ENCODE measurements around the gene UNC79. TPM values are rescaled to one million over a fixed set of nuclear protein-coding genes. Genes with fewer than 3 reads are reported as not detected.
"Not testable (repeated sequence)": the region's sequence is repeated elsewhere in the genome, so short reads cannot be mapped to it uniquely, and the experiment has no call there.

UNC79 gene
- total RNA-seq, 1 donor from 2014 or later: 2.2 TPM

DNA sequence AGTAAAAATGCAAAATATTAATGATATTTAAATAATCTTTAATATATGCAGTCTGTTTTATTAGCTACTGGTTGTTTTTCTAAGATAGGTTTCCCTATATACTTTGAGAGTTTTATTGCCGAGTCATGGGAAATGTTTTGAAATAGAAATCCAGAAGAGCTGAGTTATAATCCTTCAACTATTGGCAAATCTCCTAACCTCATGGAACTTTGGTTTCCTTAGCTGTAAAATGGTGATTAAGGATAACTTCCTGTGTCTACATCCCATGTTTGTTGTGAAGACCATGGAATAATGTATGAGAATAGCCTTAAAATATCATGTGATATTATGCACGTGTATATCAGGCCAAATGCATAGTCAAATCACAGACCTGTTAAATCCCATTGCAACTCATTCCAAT, 51.0 kb downstream of the UNC79 start:
- H3K27ac Mint-ChIP-seq: no peak overlapping the region

DNA sequence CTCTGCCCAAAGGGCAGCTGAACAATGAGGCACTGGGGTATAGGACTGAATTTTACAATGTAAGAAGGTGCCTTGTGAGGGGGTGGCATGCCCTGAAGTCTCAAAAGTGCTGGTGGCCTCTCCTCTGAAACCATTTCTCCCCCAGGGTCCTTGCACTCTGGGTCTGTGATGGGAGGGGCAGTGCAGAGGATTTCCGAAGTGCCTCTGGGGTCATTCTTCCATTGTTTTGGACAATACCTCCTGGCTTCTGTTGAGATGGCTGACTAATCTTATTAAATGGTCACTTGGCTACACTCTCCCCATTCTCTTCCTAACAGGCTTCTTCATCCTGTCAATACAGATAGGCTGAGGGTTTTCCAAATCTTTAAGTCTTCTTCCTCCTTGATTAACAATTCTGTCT, 59.3 kb downstream of the UNC79 start:
- H3K9me3 Mint-ChIP-seq: no peaks in the 10 kb centered on the region
- no peak overlapping the region for H3K4me3 Mint-ChIP-seq
- TF ChIP-seq, protein P1, sequence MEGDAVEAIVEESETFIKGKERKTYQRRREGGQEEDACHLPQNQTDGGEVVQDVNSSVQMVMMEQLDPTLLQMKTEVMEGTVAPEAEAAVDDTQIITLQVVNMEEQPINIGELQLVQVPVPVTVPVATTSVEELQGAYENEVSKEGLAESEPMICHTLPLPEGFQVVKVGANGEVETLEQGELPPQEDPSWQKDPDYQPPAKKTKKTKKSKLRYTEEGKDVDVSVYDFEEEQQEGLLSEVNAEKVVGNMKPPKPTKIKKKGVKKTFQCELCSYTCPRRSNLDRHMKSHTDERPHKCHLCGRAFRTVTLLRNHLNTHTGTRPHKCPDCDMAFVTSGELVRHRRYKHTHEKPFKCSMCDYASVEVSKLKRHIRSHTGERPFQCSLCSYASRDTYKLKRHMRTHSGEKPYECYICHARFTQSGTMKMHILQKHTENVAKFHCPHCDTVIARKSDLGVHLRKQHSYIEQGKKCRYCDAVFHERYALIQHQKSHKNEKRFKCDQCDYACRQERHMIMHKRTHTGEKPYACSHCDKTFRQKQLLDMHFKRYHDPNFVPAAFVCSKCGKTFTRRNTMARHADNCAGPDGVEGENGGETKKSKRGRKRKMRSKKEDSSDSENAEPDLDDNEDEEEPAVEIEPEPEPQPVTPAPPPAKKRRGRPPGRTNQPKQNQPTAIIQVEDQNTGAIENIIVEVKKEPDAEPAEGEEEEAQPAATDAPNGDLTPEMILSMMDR (IDR thresholded peaks at IDR 0.05): no peak
- TF ChIP-seq EZH2phosphoT487 (IDR thresholded peaks at IDR 0.05) (peak; percentile 64), EZH2 (IDR thresholded peaks at IDR 0.05) (no peak)
- H3K27ac Mint-ChIP-seq: no peak overlapping the region
- Histone ChIP-seq H3K9ac (no peak overlapping the region), H3K9me3 (ENCODE audit: low read depth) (no peaks in the 10 kb centered on the region), H3K4me3 (no peak overlapping the region), H3F3A (ENCODE audit: low read depth) (no peaks in the 10 kb centered on the region), H2AFZ (replicated peaks) (no peak overlapping the region), H3K4me2 (no peak overlapping the region), H3K4me1 (peaks cover 5% of the 10 kb centered on the region), H4K20me1 (ENCODE audit: low read depth) (no peaks in the 10 kb centered on the region), H3K27ac (no peak overlapping the region), H3K36me3 (no peaks in the 10 kb centered on the region), H3K79me2 (ENCODE audit: low read depth) (no peaks in the 10 kb centered on the region), H3K27me3 (peaks cover 15% of the 10 kb centered on the region)
- H3K4me1 Mint-ChIP-seq: peaks cover 11% of the 10 kb centered on the region
- no peaks in the 10 kb centered on the region for H3K36me3 Mint-ChIP-seq
- peaks cover 2% of the 10 kb centered on the region for H3K27me3 Mint-ChIP-seq (ENCODE audit: insufficient read depth, low read depth)
- peak; percentile 76 for DNase-seq (ENCODE audit: low spot score)

More for the DNA sequence above, 51.0 kb downstream of the UNC79 start:
- no peaks in the 10 kb centered on the region for H3K9me3 ChIP-seq (ENCODE audit: low read depth)
- H3K27ac ChIP-seq: no peak overlapping the region
- no peak for DNase-seq (ENCODE audit: low spot score)
- no peaks in the 10 kb centered on the region for H4K20me1 ChIP-seq (ENCODE audit: low read depth)
- H3K4me2 ChIP-seq: no peak overlapping the region
- Mint-ChIP-seq H3K4me3 (no peak overlapping the region), H3K36me3 (no peaks in the 10 kb centered on the region), H3K4me1 (no peaks in the 10 kb centered on the region), H3K27me3 (ENCODE audit: insufficient read depth, low read depth) (no peaks in the 10 kb centered on the region), H3K9me3 (no peaks in the 10 kb centered on the region)
- no peaks in the 10 kb centered on the region for H3K36me3 ChIP-seq
- TF ChIP-seq, protein P1 (IDR thresholded peaks at IDR 0.05): no peak
- TF ChIP-seq EZH2phosphoT487 (IDR thresholded peaks at IDR 0.05): no peak
- no peak for TF ChIP-seq EZH2 (IDR thresholded peaks at IDR 0.05)
- H3K4me1 ChIP-seq: no peaks in the 10 kb centered on the region
- H3K79me2 ChIP-seq (ENCODE audit: low read depth): no peaks in the 10 kb centered on the region
- H3K9ac ChIP-seq: no peak overlapping the region
- H3F3A ChIP-seq (ENCODE audit: low read depth): no peaks in the 10 kb centered on the region
- H2AFZ ChIP-seq (replicated peaks): no peak overlapping the region
- H3K4me3 ChIP-seq: no peak overlapping the region
- H3K27me3 ChIP-seq: no peaks in the 10 kb centered on the region

DNA sequence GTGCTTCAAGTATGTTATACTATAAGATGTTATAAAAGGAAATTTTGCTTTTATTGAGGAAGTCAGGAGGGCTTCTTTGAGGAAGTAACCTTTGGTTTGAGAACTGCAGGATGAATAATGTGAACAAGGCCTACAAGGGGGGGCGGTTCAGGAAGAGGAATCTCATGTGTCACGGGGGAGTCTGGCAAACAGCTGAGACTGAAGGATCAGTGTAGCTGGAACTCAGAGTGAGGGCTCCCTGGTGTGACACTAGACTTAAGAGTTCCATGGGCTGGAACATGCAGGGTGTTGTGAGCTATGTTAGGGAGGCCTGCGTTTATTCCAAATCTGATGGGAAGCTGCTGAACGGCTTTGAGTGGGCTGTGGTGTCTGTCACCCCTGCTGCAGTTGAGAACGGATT, 62.3 kb downstream of the UNC79 start:
- no peak for DNase-seq (ENCODE audit: low spot score)
- Histone ChIP-seq H3F3A (ENCODE audit: low read depth) (no peaks in the 10 kb centered on the region), H3K4me3 (no peak overlapping the region), H3K36me3 (no peaks in the 10 kb centered on the region), H3K27ac (no peak overlapping the region), H3K27me3 (peaks cover 15% of the 10 kb centered on the region), H3K9ac (no peak overlapping the region), H4K20me1 (ENCODE audit: low read depth) (no peaks in the 10 kb centered on the region), H3K79me2 (ENCODE audit: low read depth) (no peaks in the 10 kb centered on the region), H3K9me3 (ENCODE audit: low read depth) (no peaks in the 10 kb centered on the region), H2AFZ (replicated peaks) (no peak overlapping the region), H3K4me1 (peaks cover 5% of the 10 kb centered on the region), H3K4me2 (no peak overlapping the region)
- no peak for TF ChIP-seq EZH2phosphoT487 (IDR thresholded peaks at IDR 0.05)
- TF ChIP-seq, protein P1 (IDR thresholded peaks at IDR 0.05): no peak
- TF ChIP-seq EZH2 (IDR thresholded peaks at IDR 0.05): no peak
- Mint-ChIP-seq H3K4me1 (peaks cover 11% of the 10 kb centered on the region), H3K36me3 (no peaks in the 10 kb centered on the region), H3K27me3 (ENCODE audit: insufficient read depth, low read depth) (peaks cover 2% of the 10 kb centered on the region), H3K4me3 (no peak overlapping the region), H3K27ac (no peak overlapping the region), H3K9me3 (no peaks in the 10 kb centered on the region)

DNA sequence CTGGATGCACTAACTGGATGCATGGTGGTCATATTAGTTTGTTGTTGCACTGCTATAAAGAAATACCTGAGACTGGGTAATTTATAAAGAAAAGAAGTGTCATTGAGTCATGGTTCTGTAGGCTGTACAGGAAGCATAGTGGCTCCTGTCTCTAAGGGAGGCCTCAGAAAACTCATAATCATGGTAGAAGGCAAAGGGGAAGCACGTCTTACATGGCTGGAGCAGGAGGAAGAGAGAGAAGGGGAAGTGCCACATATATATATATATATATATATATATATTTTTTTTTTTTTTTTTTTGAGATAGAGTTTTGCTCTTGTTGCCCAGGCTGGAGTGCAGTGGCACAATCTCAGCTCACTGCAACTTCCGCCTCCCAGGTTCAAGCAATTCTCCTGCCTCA, 62.9 kb downstream of the UNC79 start:
- not testable (repeated sequence) for H3K4me1 ChIP-seq; H3K27ac ChIP-seq; H3K9ac ChIP-seq; H3F3A ChIP-seq (ENCODE audit: low read depth); H3K79me2 ChIP-seq (ENCODE audit: low read depth); H2AFZ ChIP-seq (replicated peaks); H3K4me3 ChIP-seq; H3K36me3 ChIP-seq; H3K4me3 Mint-ChIP-seq; H3K4me2 ChIP-seq; H3K9me3 Mint-ChIP-seq; H4K20me1 ChIP-seq (ENCODE audit: low read depth); H3K9me3 ChIP-seq (ENCODE audit: low read depth); DNase-seq (ENCODE audit: low spot score); H3K27me3 Mint-ChIP-seq (ENCODE audit: insufficient read depth, low read depth); H3K36me3 Mint-ChIP-seq; H3K27ac Mint-ChIP-seq
- peaks cover 13% of the 10 kb centered on the region for H3K27me3 ChIP-seq
- peaks cover 11% of the 10 kb centered on the region for H3K4me1 Mint-ChIP-seq
